HFFc6 (cell line): ENCODE measurements around the gene MEF2B. TPM values are rescaled to one million over a fixed set of nuclear protein-coding genes. Genes with fewer than 3 reads are reported as not detected.
A peak's percentile ranks its signal among the peaks of the same experiment; 100 is the strongest.

Source experiments
- DNase-seq: peaks from one replicate; pipeline ENCODE4 v3.0.0-alpha.2; 2018
- H3K27ac Mint-ChIP-seq: 2 replicates; pipeline ENCODE4 v1.8.0; 2020; ENCODE audit warnings: mild to moderate bottlenecking, mixed read lengths
- H3K27me3 Mint-ChIP-seq: 2 replicates; pipeline ENCODE4 v1.8.0; 2021; ENCODE audit warnings: mild to moderate bottlenecking, moderate library complexity, mixed read lengths; ENCODE audit not compliant: insufficient read depth
- H3K36me3 Mint-ChIP-seq: 2 replicates; pipeline ENCODE4 v1.8.0; 2021; ENCODE audit warnings: low read depth, mixed read lengths
- H3K4me1 Mint-ChIP-seq: 2 replicates; pipeline ENCODE4 v1.8.0; 2020; ENCODE audit warnings: low read depth, mixed read lengths
- H3K4me3 Mint-ChIP-seq: 2 replicates; pipeline ENCODE4 v1.8.0; 2020; ENCODE audit warnings: mild to moderate bottlenecking, moderate library complexity, mixed read lengths
- H3K9me3 Mint-ChIP-seq: 2 replicates; pipeline ENCODE4 v1.8.0; 2020; ENCODE audit warnings: mild to moderate bottlenecking, mixed read lengths
- CTCF ChIP-seq: fragments of 200-600 bp; sonication (generic); IDR thresholded peaks from 2 replicates; pipeline ENCODE4 v1.5.0; 2021; ENCODE audit warnings: antibody characterized with exemption, mild to moderate bottlenecking
- total RNA-seq, 6 experiments: library from RNA; stranded (reverse); fragmentation: NEBNext Ultra II Directional; extraction: Animal tissue kit (Norgen Biotek cat#: 25700); gene quantifications; 2 replicates in 1 of 6; 3 replicates in 5 of 6; pipeline ENCODE4 v1.2.3, GENCODE V29; 2021

MEF2B gene
- total RNA-seq, 6 experiments from 2014 or later, result 0.20 to 1.9 (median 0.82) TPM

GRCh38 chr19:19203012-19203856 lies 33.2 kb upstream of the MEF2B start, which contains the start of gene NR2C2AP:
NR2C2AP (minus strand) TSS chr19:19203414; CDS start chr19:19203060, 354 bp downstream.
- Mint-ChIP-seq H3K4me1 (peaks cover 11% of the 10 kb centered on the region), H3K36me3 (peaks cover 14% of the 10 kb centered on the region), H3K4me3 (peak within 1 kb of the TSS; percentile 91), H3K27me3 (peaks cover 9% of the 10 kb centered on the region), H3K27ac (peak within 1 kb of the TSS; percentile 79), H3K9me3 (no peaks in the 10 kb centered on the region)
- TF ChIP-seq CTCF, result no peak
- peak; percentile 76 for DNase-seq

GRCh38 chr19:19202707-19203011 lies 32.6 kb upstream of the MEF2B start:
- peaks cover 18% of the 10 kb centered on the region for H3K36me3 Mint-ChIP-seq
- H3K27me3 Mint-ChIP-seq, result peaks cover 9% of the 10 kb centered on the region
- DNase-seq, result no peak
- TF ChIP-seq CTCF, result no peak
- H3K4me3 Mint-ChIP-seq, result peak overlapping the region; percentile 91
- peak overlapping the region; percentile 79 for H3K27ac Mint-ChIP-seq
- H3K9me3 Mint-ChIP-seq, result no peaks in the 10 kb centered on the region
- H3K4me1 Mint-ChIP-seq, result peaks cover 11% of the 10 kb centered on the region

- Mint-ChIP-seq H3K4me3 (peak overlapping the region; percentile 91), H3K36me3 (peaks cover 18% of the 10 kb centered on the region), H3K27me3 (peaks cover 9% of the 10 kb centered on the region; the same call in 1 of the 2 replicates), H3K27ac (peak overlapping the region; percentile 79; the same call in 1 of the 2 replicates), H3K4me1 (peaks cover 11% of the 10 kb centered on the region), H3K9me3 (no peaks in the 10 kb centered on the region)
- DNase-seq, result no peak
- TF ChIP-seq CTCF, result no peak
These were observed 31.9 kb upstream of the MEF2B start for GRCh38 chr19:19201697-19202630.

GRCh38 chr19:19193926-19194325 lies 23.9 kb upstream of the MEF2B start:
- Mint-ChIP-seq H3K27me3 (peaks cover 2% of the 10 kb centered on the region; the same call in 1 of the 2 replicates), H3K4me1 (peaks cover 30% of the 10 kb centered on the region), H3K4me3 (peak overlapping the region; percentile 98), H3K27ac (0 out of 2 replicates have a peak overlapping the region, but pooled peaks have one; percentile 42), H3K36me3 (peaks cover 12% of the 10 kb centered on the region; the same call in 1 of the 2 replicates), H3K9me3 (no peaks in the 10 kb centered on the region)
- no peak for DNase-seq
- no peak for TF ChIP-seq CTCF

GRCh38 chr19:19192910-19193423 lies 22.9 kb upstream of the MEF2B start:
- no peak for TF ChIP-seq CTCF
- H3K27me3 Mint-ChIP-seq, result peaks cover 2% of the 10 kb centered on the region; the same call in 1 of the 2 replicates
- H3K36me3 Mint-ChIP-seq, result peaks cover 6% of the 10 kb centered on the region; the same call in 1 of the 2 replicates
- H3K4me1 Mint-ChIP-seq, result peaks cover 30% of the 10 kb centered on the region
- H3K27ac Mint-ChIP-seq, result peak overlapping the region; percentile 88
- no peaks in the 10 kb centered on the region for H3K9me3 Mint-ChIP-seq
- peak overlapping the region; percentile 98 for H3K4me3 Mint-ChIP-seq
- DNase-seq, result no peak
